Measurements from ENCODE around the gene GCKR. TPM values are rescaled to one million over a fixed set of nuclear protein-coding genes. Genes with fewer than 3 reads are reported as not detected.

The GCKR gene
- total RNA-seq, result not detected
- long read RNA-seq, result 0 reads

GRCh38 chr2:27496357-27497287 lies at the start of gene GCKR:
TSS of gene GCKR (plus strand) at chr2:27496839. CDS start at chr2:27496905, 66 bp downstream.
- Histone ChIP-seq H3K27me3 (peaks cover 4% of the 10 kb centered on the region), H3K36me3 (no peaks in the 10 kb centered on the region), H3K4me3 (no peak within 1 kb of the TSS), H3K4me1 (peaks cover 11% of the 10 kb centered on the region), H3K27ac (no peak within 1 kb of the TSS), H3K9me3 (no peaks in the 10 kb centered on the region)
- intact Hi-C loops (cut with DNase I), result no loop called here
- TF ChIP-seq CTCF (IDR thresholded peaks at IDR 0.05), result no peak
- peak; percentile 40 for ATAC-seq
- no peak for DNase-seq

GRCh38 chr2:27448381-27448780 lies 48.3 kb upstream of the GCKR start:
- no peaks in the 10 kb centered on the region for H3K4me1 ChIP-seq
- peaks cover 40% of the 10 kb centered on the region for H3K36me3 ChIP-seq
- H3K4me3 ChIP-seq, result no peak overlapping the region
- no peak for TF ChIP-seq CTCF (IDR thresholded peaks at IDR 0.05)
- H3K27ac ChIP-seq, result no peak overlapping the region
- DNase-seq, result no peak
- no peaks in the 10 kb centered on the region for H3K9me3 ChIP-seq
- ATAC-seq, result no peak
- intact Hi-C loops (cut with DNase I), result no loop called here
- H3K27me3 ChIP-seq, result no peaks in the 10 kb centered on the region

GRCh38 chr2:27451095-27451494 lies 45.5 kb upstream of the GCKR start:
- no peaks in the 10 kb centered on the region for H3K27me3 ChIP-seq
- no peak overlapping the region for H3K27ac ChIP-seq
- no peaks in the 10 kb centered on the region for H3K9me3 ChIP-seq
- intact Hi-C loops (cut with DNase I), result no loop called here
- H3K4me3 ChIP-seq, result no peak overlapping the region
- peaks cover 62% of the 10 kb centered on the region for H3K36me3 ChIP-seq
- H3K4me1 ChIP-seq, result no peaks in the 10 kb centered on the region
- DNase-seq, result no peak
- no peak for ATAC-seq
- TF ChIP-seq CTCF (IDR thresholded peaks at IDR 0.05), result no peak

GRCh38 chr2:27453968-27454367 lies 42.7 kb upstream of the GCKR start:
- Histone ChIP-seq H3K36me3 (peaks cover 75% of the 10 kb centered on the region), H3K27me3 (no peaks in the 10 kb centered on the region)

GRCh38 chr2:27461118-27461517 lies 35.5 kb upstream of the GCKR start:
- H3K36me3 ChIP-seq, result peaks cover 41% of the 10 kb centered on the region
- ATAC-seq, result no peak
- no peaks in the 10 kb centered on the region for H3K4me1 ChIP-seq
- no peak overlapping the region for H3K27ac ChIP-seq
- no peak for DNase-seq
- H3K4me3 ChIP-seq, result no peak overlapping the region
- no peak for TF ChIP-seq CTCF (IDR thresholded peaks at IDR 0.05)
- intact Hi-C loops (cut with DNase I), result no loop called here
- no peaks in the 10 kb centered on the region for H3K9me3 ChIP-seq
- no peaks in the 10 kb centered on the region for H3K27me3 ChIP-seq

More at GRCh38 chr2:27453968-27454367, 42.7 kb upstream of the GCKR start:
- intact Hi-C loops (cut with DNase I), result no loop called here
- H3K4me3 ChIP-seq, result no peak overlapping the region
- H3K27ac ChIP-seq, result no peak overlapping the region
- no peaks in the 10 kb centered on the region for H3K9me3 ChIP-seq
- no peaks in the 10 kb centered on the region for H3K4me1 ChIP-seq
- no peak for TF ChIP-seq CTCF (IDR thresholded peaks at IDR 0.05)
- ATAC-seq (no peak), DNase-seq (no peak)
